HS-27A (cell line): ENCODE data around the gene TMTC1.
A peak's percentile ranks its signal among the peaks of the same experiment; 100 is the strongest.

ENCODE experiments used
- DNase-seq: peaks from one replicate; pipeline ENCODE4 v3.0.0-alpha.2; 2012; ENCODE audit warnings: low read depth, missing footprints

The TMTC1 gene

GRCh38 chr12:29709496-29710040 lies 74.2 kb downstream of the TMTC1 start:
- DNase-seq = no peak

- no peak for DNase-seq
Observed at GRCh38 chr12:29709054-29709453, 74.7 kb downstream of the TMTC1 start.

- no peak for DNase-seq
Observed at GRCh38 chr12:29707846-29708245, 75.9 kb downstream of the TMTC1 start.

GRCh38 chr12:29706311-29706710 lies 77.4 kb downstream of the TMTC1 start:
- DNase-seq = no peak

- no peak for DNase-seq
Observed at GRCh38 chr12:29703528-29703927, 80.2 kb downstream of the TMTC1 start.

- DNase-seq = no peak
Observed at GRCh38 chr12:29702972-29703371, 80.8 kb downstream of the TMTC1 start.

GRCh38 chr12:29702222-29702621 lies 81.5 kb downstream of the TMTC1 start:
- no peak for DNase-seq

GRCh38 chr12:29700761-29701481 lies 82.8 kb downstream of the TMTC1 start:
- DNase-seq = no peak

- no peak for DNase-seq
Observed at GRCh38 chr12:29698756-29699155, 85.0 kb downstream of the TMTC1 start.

- DNase-seq = no peak
Observed at GRCh38 chr12:29695800-29696199, 87.9 kb downstream of the TMTC1 start.

- DNase-seq = no peak
Observed at GRCh38 chr12:29695026-29695425, 88.7 kb downstream of the TMTC1 start.

- no peak for DNase-seq
Observed at GRCh38 chr12:29694002-29694401, 89.7 kb downstream of the TMTC1 start.

GRCh38 chr12:29692237-29692636 lies 91.5 kb downstream of the TMTC1 start:
- no peak for DNase-seq

GRCh38 chr12:29691161-29691854 lies 92.4 kb downstream of the TMTC1 start:
- DNase-seq = no peak

GRCh38 chr12:29690728-29691127 lies 93.0 kb downstream of the TMTC1 start:
- DNase-seq = no peak

- DNase-seq = no peak
Observed at GRCh38 chr12:29688914-29689313, 94.8 kb downstream of the TMTC1 start.

GRCh38 chr12:29682088-29682487 lies 101.7 kb downstream of the TMTC1 start:
- DNase-seq = no peak

GRCh38 chr12:29681370-29681769 lies 102.4 kb downstream of the TMTC1 start:
- DNase-seq = no peak

GRCh38 chr12:29676676-29677075 lies 107.1 kb downstream of the TMTC1 start:
- peak; percentile 22 for DNase-seq

- DNase-seq = no peak
Observed at GRCh38 chr12:29674463-29674862, 109.3 kb downstream of the TMTC1 start.

- peak; percentile 14 for DNase-seq
Observed at GRCh38 chr12:29673346-29673745, 110.4 kb downstream of the TMTC1 start.

- DNase-seq = no peak
Observed at GRCh38 chr12:29672580-29672979, 111.2 kb downstream of the TMTC1 start.

- DNase-seq = no peak
Observed at GRCh38 chr12:29671742-29672141, 112.0 kb downstream of the TMTC1 start.
